ENCODE data around the gene FASN.

The FASN gene

DNA sequence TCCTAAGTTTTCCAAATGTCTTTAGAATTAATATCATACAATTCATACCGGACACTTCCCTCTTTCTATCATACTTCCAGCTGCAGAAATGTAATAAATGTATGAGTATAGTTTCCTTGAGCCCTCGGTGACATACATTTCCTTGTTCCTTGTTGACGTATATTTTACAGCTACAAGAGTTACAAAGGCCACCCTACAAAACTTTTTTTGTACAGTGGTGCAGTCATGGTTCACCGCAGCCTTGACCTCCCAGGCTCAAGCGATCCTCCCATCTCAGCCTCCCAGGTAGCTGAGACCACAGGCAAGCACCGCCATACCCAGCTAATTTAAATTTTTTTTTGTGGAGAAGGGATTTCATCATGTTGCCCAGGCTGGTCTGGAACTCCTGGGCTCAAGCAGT, 25.2 kb downstream of the FASN start:
- TF ChIP-seq, protein P1, sequence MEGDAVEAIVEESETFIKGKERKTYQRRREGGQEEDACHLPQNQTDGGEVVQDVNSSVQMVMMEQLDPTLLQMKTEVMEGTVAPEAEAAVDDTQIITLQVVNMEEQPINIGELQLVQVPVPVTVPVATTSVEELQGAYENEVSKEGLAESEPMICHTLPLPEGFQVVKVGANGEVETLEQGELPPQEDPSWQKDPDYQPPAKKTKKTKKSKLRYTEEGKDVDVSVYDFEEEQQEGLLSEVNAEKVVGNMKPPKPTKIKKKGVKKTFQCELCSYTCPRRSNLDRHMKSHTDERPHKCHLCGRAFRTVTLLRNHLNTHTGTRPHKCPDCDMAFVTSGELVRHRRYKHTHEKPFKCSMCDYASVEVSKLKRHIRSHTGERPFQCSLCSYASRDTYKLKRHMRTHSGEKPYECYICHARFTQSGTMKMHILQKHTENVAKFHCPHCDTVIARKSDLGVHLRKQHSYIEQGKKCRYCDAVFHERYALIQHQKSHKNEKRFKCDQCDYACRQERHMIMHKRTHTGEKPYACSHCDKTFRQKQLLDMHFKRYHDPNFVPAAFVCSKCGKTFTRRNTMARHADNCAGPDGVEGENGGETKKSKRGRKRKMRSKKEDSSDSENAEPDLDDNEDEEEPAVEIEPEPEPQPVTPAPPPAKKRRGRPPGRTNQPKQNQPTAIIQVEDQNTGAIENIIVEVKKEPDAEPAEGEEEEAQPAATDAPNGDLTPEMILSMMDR (IDR thresholded peaks at IDR 0.05; ENCODE audit: low read depth, low read length) = no peak
- DNase-seq (ENCODE audit: extremely low read depth, low read depth) = no peak

DNA sequence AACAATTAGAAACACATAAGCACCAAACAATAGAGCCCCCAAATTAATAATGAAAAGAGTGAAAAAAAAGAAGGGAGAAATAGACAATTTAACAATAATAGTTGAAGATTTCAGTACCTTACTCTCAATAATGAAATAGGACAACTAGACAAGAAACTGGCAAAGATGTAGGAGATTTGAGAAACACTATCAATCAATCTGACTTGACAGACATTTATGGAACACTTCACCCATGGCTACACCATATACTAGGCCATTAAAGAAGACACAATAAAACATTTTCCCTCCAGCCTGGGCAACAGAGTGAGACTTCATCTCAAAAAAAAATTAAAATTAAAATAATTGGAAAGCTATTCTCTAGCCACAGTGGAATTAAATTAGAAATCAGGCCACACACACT, 27.4 kb downstream of the FASN start:
- no peak for DNase-seq (ENCODE audit: extremely low read depth, low read depth)
- TF ChIP-seq, protein P1 (IDR thresholded peaks at IDR 0.05; ENCODE audit: low read depth, low read length) = no peak

DNA sequence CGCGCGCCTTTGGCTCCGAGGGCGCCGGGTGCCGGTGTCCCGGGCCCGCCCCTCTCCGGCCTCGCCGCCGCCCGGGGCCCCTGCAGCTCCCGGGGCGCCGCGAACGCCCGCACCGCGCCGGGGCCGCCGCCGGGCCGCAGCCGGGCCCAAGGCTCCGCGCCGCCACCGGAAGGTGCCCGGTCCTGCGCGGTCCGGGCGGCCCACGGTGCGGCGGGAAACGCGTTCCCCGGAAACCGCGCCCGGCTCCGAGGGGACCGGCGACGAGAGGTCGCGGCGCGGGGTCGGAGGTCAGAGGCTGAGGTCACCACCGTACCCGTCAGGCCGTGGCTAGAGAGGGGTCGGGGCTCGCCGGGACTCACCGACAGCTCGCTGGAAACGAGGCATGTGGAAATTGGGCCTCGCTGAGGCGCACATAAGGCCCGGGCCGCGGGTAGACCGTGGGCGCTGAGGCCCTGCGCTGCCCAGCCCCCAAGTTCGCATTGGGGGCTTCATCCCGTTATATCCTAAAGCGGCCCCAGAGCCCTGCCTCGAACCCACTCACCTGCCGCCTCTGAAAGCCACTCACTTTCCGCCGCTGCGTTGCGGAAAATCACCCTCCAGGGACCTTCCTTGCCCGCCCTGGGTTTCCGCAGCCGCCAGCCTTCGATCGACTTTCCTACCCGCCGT, 32.3 kb downstream of the FASN start, which contains the start of gene DUS1L:
DUS1L (minus strand) TSS at position 167 of the 666 bp plus-strand sequence. CDS start 745 bp downstream, outside the sequence.
- peak; percentile 16 for DNase-seq (ENCODE audit: extremely low read depth, low read depth)
- TF ChIP-seq, protein P1 (IDR thresholded peaks at IDR 0.05; ENCODE audit: low read depth, low read length) = no peak

DNA sequence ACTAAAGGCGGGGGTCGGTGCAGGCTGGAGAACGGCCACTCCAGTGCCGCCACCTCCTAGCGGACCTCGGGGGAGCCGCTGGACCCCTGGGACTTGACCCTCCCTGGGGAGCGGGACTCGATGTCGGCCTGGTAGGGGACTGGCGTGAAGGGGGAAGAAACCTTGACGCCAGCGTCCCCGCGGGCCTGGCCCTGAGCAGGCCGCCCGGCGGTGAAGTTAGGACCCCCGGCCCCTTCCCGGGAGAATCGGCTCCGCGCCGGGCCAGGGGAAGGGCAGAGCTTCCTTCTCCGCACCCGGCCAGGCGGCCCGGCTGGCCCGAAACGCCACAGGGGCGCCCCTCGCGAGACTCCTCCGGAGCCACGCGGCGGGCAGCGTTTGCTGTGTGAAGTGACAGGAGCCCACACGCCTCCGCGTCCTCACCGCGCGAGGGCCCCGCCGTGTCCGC, 32.8 kb downstream of the FASN start:
- TF ChIP-seq, protein P1 (IDR thresholded peaks at IDR 0.05; ENCODE audit: low read depth, low read length) = no peak
- no peak for DNase-seq (ENCODE audit: extremely low read depth, low read depth)

DNA sequence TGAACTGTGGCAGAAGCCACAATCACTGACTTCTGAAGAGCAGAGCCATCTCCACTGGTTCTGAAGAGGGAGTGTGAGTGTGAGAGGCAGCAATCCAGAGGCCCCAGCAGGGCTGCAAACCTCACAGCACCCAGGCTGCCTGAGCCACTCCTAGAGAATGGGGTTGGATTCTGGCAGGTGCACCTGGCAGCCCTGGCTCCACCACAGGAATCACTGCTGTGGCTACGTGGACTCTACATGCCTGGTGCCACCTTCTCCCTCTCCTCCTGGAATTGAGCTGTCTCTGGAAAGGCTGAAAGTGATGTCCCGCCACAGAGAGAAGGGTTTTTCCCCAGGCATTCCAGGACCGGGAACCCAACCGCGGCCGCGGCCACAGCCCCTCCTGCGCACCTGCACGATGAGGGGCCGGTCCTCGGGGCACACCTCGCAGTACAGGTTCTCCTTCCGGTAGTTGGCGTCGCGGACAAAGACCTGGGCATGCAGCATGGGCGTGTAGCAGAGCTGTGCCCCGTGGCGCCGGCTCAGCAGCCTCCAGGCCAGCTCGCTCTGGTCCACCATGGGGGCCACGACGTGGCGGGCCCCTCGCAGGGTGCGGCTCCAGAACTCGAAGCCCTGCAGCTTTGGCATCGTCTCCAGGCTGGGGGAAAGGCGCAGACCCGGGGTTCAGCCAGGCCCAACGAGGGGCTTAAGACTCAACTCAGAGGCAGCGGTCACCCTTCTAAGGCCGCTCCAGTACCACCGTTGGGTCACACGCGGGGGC, 33.4 kb downstream of the FASN start:
- DNase-seq (ENCODE audit: extremely low read depth, low read depth) = no peak
- TF ChIP-seq, protein P1 (IDR thresholded peaks at IDR 0.05; ENCODE audit: low read depth, low read length) = no peak

DNA sequence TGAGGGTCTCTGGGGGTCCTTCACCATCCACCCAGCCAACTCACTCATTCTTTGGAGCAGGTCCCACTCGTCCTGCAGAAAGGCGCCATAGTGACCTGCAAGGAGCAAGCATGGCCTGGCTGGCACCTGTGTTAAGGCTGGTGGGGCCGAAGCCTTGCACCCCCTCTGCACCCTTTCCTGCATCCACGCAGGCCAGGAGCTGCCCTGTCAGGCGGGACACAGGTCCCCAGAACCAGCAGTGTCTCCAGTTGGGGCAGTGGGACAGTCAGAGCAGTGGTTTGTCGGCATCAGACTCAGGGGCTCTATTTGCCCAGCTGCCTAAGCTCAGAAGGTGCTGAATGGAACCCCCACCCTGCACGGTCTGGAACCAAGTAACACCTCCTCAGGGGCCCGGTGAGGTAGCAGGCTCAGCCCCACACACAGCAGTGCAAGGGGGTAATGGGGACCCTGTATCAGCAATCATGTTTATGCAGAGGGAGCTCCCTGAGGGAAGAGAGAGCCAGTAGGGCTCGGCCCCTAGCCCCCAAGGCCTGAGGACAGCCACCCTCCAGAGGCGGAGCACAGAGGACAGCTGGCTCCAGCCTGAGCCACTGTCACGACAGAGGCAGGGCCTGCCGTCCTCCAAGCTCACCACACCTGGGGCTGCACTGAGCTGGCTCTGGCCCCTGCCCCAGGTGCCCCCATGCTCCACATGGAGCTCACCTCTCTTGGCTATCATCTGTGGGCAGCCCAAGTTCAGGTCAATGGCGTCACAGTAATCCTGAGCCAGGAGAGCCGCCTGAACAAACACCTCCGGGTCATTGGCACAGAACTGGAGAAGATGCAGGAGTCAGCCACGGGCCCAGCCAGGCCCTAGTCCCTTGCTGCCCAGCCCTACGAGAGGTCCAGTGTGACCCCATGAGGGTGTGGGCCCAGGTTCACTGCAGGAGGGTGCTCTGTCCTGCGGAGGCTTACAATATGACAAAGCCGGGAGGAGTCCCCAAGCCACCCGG, 34.3 kb downstream of the FASN start:
- no peak for DNase-seq (ENCODE audit: extremely low read depth, low read depth)
- TF ChIP-seq, protein P1 (IDR thresholded peaks at IDR 0.05; ENCODE audit: low read depth, low read length) = no peak
